ENCODE data around the gene OR9A2.
A peak's percentile ranks its signal among the peaks of the same experiment; 100 is the strongest.

Gene OR9A2

GRCh38 chr7:143025371-143025770, 1.6 kb downstream of the OR9A2 start:
- no peak for TF ChIP-seq CTCF (IDR thresholded peaks at IDR 0.05; ENCODE audit: extremely low read depth, missing control alignments)

GRCh38 chr7:143023047-143023446, 3.9 kb downstream of the OR9A2 start:
- DNase-seq (ENCODE audit: low spot score), result no peak
- TF ChIP-seq CTCF (IDR thresholded peaks at IDR 0.05; ENCODE audit: extremely low read depth, missing control alignments), result no peak

More at GRCh38 chr7:143025371-143025770, 1.6 kb downstream of the OR9A2 start:
- DNase-seq (ENCODE audit: low spot score), result no peak

GRCh38 chr7:143018931-143019330, 8.0 kb downstream of the OR9A2 start:
- TF ChIP-seq CTCF (IDR thresholded peaks at IDR 0.05; ENCODE audit: extremely low read depth, missing control alignments), result no peak
- no peak for DNase-seq (ENCODE audit: low spot score)

GRCh38 chr7:143016996-143017395, 9.9 kb downstream of the OR9A2 start:
- no peak for TF ChIP-seq CTCF (IDR thresholded peaks at IDR 0.05; ENCODE audit: extremely low read depth, missing control alignments)
- DNase-seq (ENCODE audit: low spot score), result no peak

GRCh38 chr7:143015926-143016490, 10.9 kb downstream of the OR9A2 start:
- no peak for DNase-seq (ENCODE audit: low spot score)
- no peak for TF ChIP-seq CTCF (IDR thresholded peaks at IDR 0.05; ENCODE audit: extremely low read depth, missing control alignments)

GRCh38 chr7:143015084-143015483, 11.8 kb downstream of the OR9A2 start:
- peak; percentile 31 for DNase-seq (ENCODE audit: low spot score)
- TF ChIP-seq CTCF (IDR thresholded peaks at IDR 0.05; ENCODE audit: extremely low read depth, missing control alignments), result no peak

GRCh38 chr7:143013893-143014292, 13.0 kb downstream of the OR9A2 start:
- no peak for DNase-seq (ENCODE audit: low spot score)

More at GRCh38 chr7:143013893-143014292, 13.0 kb downstream of the OR9A2 start:
- no peak for TF ChIP-seq CTCF (IDR thresholded peaks at IDR 0.05; ENCODE audit: extremely low read depth, missing control alignments)

Measured in GM20000 (cell line).